Breast epithelium (tissue), 4 donors: ENCODE results near the gene GGT1. TPM values are rescaled to one million over a fixed set of nuclear protein-coding genes. Genes with fewer than 3 reads are reported as not detected.

Source experiments
- DNase-seq, 2 donors: peaks; one replicate each; pipeline ENCODE4 v3.0.0-alpha.2; 2019; ENCODE audit warnings: low spot score in 2 of 2
- H3K27ac ChIP-seq, 2 donors: fragments of 200-600 bp; sonication (generic) in 1 of 2; one replicate each; pipeline ENCODE4 v1.5.1; 2016 to 2019; ENCODE audit warnings: mild to moderate bottlenecking in 1 of 2
- H3K27me3 ChIP-seq, 2 donors: fragments of 200-600 bp; sonication (generic) in 1 of 2; one replicate each; pipeline versions ENCODE4 v1.5.1 to v1.6.0; 2017 to 2019; ENCODE audit warnings: control low read depth in 1 of 2, mild to moderate bottlenecking in 1 of 2
- H3K36me3 ChIP-seq: fragments of 200-600 bp; one replicate; pipeline ENCODE4 v1.5.1; 2019
- H3K4me1 ChIP-seq, 2 donors: fragments of 200-600 bp; sonication (generic); one replicate each; pipeline ENCODE4 v1.5.1; 2016 to 2019; ENCODE audit warnings: control low read depth in 1 of 2
- H3K4me3 ChIP-seq, 3 donors: fragments of 200-600 bp; sonication (generic); 1 replicate in 2 of 3; 2 replicates in 1 of 3; pipeline ENCODE4 v1.5.1; 2016 to 2019; ENCODE audit warnings: mild to moderate bottlenecking in 3 of 3, moderate library complexity in 2 of 3
- H3K9me3 ChIP-seq, 2 donors: fragments of 200-600 bp; sonication (generic) in 1 of 2; one replicate each; pipeline ENCODE4 v1.5.1; 2016 to 2019; ENCODE audit warnings: control low read depth in 1 of 2
- POLR2A ChIP-seq: fragments of 450-650 bp; IDR thresholded peaks from one replicate; pipeline ENCODE4 v1.6.1; 2016; ENCODE audit warnings: antibody characterized with exemption, mild to moderate bottlenecking, moderate library complexity
- POLR2AphosphoS5 ChIP-seq, 3 donors: sonication (generic); formaldehyde crosslinking; IDR thresholded peaks; one replicate each; pipeline ENCODE4 v1.6.1; 2017; ENCODE audit warnings: antibody characterized with exemption in 3 of 3
- intact Hi-C: fragments of 100-400 bp; cut with DNase I; formaldehyde crosslinking; loops from one replicate; pipeline ENCODE4 v1.15.1; 2023; ENCODE audit warnings: low total_unique reads
- total RNA-seq, 3 donors: library from RNA; depleted of rRNA; stranded (reverse); fragments of >200 nt; gene quantifications; one replicate each; pipeline ENCODE4 v1.1.0, GENCODE V29; 2016
- TF ChIP-seq, protein P1 (sequence below), 3 donors: fragments of 450-650 bp; IDR thresholded peaks; one replicate each; pipeline ENCODE4 v1.5.1; 2016 to 2017; ENCODE audit warnings: antibody characterized with exemption in 3 of 3, mild to moderate bottlenecking in 3 of 3, moderate library complexity in 3 of 3

GGT1 gene
- total RNA-seq, 3 donors from 2014 or later = 3.4 to 8.5 (median 4.6) TPM

DNA sequence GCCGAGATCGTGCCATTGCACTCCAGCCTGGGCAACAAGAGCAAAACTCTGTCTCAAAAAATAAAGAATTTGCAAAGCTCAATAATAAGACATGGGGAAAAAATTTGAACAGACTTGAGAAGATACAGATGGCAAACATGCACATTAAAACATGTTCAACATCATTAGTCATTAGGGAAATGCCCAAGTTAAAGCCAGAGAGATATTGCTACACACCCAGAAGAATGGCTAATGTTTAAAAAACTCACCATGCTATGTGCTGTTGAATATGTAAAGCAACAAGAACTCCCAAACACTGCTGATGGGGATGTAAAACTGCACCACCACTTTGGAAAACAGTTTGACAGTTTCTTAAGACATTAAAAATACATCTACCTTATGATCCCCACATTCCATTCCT, 22.7 kb upstream of the GGT1 start:
- Histone ChIP-seq H3K27me3 (no peaks in the 10 kb centered on the region), H3K36me3 (no peaks in the 10 kb centered on the region), H3K4me3 (no peak overlapping the region), H3K27ac (no peak overlapping the region), H3K9me3 (no peaks in the 10 kb centered on the region), H3K4me1 (peaks cover 0 to 7% of the 10 kb centered on the region in 2 donors)
- DNase-seq = no peak
- no peak for TF ChIP-seq POLR2A
- intact Hi-C loops = no loop called here

DNA sequence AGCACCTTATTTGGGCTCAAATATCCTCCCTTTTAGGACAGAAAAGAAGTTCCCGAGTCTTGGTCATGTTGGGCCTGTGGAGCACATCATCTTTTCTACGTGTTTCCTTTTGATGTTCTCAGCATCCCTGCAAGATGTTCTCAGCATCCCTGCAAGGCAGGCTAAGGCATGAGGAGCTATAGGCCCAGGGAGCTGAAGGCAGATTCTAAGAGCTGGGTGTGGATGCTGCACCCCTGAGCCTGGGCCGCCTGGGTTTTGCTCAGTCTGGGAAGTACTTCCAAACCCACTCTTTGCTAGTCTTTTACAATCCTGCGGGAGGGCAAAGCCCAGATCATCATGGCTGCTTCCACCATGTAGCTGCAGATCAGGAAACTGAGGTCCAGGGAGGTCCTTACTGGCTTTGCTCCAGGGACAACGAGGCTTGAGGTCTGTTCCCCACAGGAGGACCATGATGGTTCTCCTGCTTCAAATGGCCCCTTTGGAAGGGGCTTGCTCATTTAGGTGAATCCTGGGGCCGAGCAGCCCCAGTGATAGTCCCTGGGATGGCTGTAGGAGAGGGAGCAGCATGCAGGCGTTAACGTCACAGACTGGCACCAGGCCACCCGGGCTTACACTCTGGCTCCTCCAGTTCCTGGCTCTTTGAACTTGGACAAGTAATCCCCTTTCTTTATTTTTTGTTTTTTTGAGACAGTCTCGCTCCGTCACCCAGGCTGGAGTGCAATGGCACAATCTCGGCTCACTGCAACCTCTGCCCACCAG, 20.8 kb upstream of the GGT1 start:
- peaks cover 0 to 7% of the 10 kb centered on the region in 2 donors for H3K4me1 ChIP-seq
- H3K4me3 ChIP-seq = no peak overlapping the region
- no peak for TF ChIP-seq POLR2A
- no peak for TF ChIP-seq POLR2AphosphoS5 (IDR thresholded peaks at IDR 0.05)
- TF ChIP-seq, protein P1, sequence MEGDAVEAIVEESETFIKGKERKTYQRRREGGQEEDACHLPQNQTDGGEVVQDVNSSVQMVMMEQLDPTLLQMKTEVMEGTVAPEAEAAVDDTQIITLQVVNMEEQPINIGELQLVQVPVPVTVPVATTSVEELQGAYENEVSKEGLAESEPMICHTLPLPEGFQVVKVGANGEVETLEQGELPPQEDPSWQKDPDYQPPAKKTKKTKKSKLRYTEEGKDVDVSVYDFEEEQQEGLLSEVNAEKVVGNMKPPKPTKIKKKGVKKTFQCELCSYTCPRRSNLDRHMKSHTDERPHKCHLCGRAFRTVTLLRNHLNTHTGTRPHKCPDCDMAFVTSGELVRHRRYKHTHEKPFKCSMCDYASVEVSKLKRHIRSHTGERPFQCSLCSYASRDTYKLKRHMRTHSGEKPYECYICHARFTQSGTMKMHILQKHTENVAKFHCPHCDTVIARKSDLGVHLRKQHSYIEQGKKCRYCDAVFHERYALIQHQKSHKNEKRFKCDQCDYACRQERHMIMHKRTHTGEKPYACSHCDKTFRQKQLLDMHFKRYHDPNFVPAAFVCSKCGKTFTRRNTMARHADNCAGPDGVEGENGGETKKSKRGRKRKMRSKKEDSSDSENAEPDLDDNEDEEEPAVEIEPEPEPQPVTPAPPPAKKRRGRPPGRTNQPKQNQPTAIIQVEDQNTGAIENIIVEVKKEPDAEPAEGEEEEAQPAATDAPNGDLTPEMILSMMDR (IDR thresholded peaks at IDR 0.05) = no peak
- no peaks in the 10 kb centered on the region for H3K9me3 ChIP-seq
- no peaks in the 10 kb centered on the region for H3K36me3 ChIP-seq
- DNase-seq = no peak
- H3K27me3 ChIP-seq = no peaks in the 10 kb centered on the region
- no peak overlapping the region for H3K27ac ChIP-seq
- intact Hi-C loops = no loop called here

DNA sequence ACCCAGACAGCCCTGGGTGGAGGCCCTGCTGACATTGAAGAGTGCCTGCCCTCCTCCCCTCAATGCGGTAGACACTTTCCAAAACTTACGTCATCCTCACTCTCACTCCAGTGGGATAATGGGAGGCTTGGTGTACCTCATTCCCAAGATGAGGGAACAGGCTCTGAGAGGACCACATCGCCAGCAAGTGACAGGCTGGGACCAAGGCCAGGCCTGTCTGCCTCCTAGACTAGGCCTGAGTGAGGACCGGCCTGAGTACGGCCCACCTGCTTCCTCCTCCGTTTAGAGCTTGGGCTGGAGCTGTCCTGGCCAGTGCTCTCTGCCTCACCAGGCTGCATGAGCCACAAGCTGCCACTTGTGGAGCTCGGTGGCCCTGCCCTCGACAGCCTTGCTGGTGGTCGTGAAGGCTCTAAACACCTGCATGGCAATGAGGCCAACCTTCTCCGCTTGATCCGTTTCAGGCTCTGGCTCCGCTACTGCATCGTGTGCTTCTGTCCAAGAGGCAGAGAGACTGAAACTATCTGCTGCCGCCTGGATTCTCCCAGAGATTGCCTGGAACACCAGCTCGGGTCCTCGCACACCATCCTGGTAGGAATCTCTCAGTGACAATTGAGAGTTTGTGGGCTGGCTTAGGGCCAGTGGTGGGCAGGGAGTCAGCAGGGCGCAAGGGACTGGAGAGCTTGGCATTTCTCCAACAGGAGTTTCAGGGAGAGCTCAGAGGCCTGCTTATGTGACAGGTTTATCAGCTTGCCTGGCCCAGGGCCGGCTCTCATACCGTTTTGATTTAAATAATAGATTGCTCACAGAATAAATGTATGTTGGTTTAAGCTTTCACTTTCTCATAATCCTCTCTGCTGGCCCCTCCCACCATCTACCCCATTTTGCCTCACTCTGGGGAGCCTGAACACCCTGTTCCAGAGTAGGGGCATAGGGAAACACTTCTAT, 19.5 kb upstream of the GGT1 start:
- TF ChIP-seq POLR2A (no peak), POLR2AphosphoS5 (IDR thresholded peaks at IDR 0.05) (no peak)
- TF ChIP-seq, protein P1 (IDR thresholded peaks at IDR 0.05) = no peak
- H3K27me3 ChIP-seq = no peaks in the 10 kb centered on the region
- intact Hi-C loops = no loop called here
- peak overlapping the region in 1 of 3 donors; percentile 36 for H3K4me3 ChIP-seq
- DNase-seq = no peak
- H3K36me3 ChIP-seq = no peaks in the 10 kb centered on the region
- peak overlapping the region; percentile 73 to 79 for H3K27ac ChIP-seq
- H3K4me1 ChIP-seq = peaks cover 0 to 13% of the 10 kb centered on the region in 2 donors
- H3K9me3 ChIP-seq = no peaks in the 10 kb centered on the region

DNA sequence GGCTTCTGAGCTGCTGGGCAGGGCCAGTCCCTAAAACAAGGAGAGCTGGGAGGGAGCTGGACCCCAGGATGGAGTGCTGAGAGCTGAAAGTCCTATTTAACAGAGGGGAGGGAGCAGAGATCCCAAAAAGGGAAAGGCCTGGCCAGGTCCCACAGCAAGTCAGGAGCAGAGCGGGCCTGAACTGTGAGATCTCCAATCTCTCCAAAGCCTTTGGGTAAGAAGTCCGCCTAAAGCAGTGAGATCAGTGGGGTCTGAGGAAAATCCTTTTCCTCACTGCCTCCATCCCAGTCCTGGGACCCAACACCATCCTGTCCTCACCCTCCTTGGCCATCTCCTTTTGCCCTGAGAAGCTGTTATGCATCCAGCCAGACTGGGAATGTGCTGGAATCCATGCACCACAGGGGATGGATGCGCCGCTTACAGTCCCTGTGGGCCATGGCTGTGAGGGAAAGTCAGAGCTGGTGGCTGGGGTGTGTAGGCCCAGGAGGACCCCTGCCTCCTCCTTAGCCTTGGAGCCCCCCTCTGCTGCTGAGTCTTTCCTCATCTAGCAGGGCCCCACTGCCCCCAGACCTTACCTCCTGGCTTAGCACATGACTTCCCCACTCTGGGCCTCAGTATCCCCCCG, 18.7 kb upstream of the GGT1 start:
- peaks cover 7 to 21% of the 10 kb centered on the region in 2 donors for H3K4me1 ChIP-seq
- no peaks in the 10 kb centered on the region for H3K9me3 ChIP-seq
- intact Hi-C loops = no loop called here
- no peak for DNase-seq
- H3K27ac ChIP-seq = peak overlapping the region; percentile 73 to 79
- no peaks in the 10 kb centered on the region for H3K36me3 ChIP-seq
- H3K4me3 ChIP-seq = no peak overlapping the region
- no peaks in the 10 kb centered on the region for H3K27me3 ChIP-seq
- TF ChIP-seq POLR2AphosphoS5 (IDR thresholded peaks at IDR 0.05) (no peak), POLR2A (no peak)
- TF ChIP-seq, protein P1 (IDR thresholded peaks at IDR 0.05) = no peak

DNA sequence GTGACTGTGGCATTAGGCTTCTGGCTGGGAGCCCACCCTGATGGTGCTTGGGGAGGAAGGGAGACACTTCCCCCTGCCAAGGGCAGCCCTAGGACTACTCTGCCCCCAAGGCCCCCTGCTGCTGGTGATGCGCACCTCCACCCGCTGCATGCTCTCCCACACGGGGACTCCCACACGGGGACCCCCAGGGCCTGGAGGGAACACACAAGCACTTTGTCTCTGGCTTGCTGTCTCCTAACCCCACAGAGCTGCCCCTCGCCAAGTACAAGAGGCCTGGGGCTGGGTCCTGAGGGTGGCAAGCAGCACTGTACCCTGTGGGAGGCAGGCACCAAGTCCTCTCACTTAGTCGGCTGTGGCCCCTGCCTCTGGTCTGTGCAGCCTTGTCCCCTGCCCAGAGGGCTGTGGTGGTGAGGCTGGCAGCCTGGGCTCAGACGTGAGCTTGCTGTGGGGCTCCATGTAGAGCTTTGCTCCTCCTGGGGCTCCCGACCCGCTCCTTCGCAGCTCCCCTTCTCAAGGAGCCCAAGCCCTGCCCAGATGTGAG, 18.1 kb upstream of the GGT1 start:
- no peak for TF ChIP-seq POLR2A
- TF ChIP-seq POLR2AphosphoS5 (IDR thresholded peaks at IDR 0.05) = no peak
- TF ChIP-seq, protein P1 (IDR thresholded peaks at IDR 0.05) = no peak
- DNase-seq = no peak
- Histone ChIP-seq H3K9me3 (no peaks in the 10 kb centered on the region), H3K36me3 (no peaks in the 10 kb centered on the region), H3K27ac (peak overlapping the region in 1 of 2 donors; percentile 79), H3K4me1 (peaks cover 7 to 28% of the 10 kb centered on the region in 2 donors), H3K4me3 (no peak overlapping the region), H3K27me3 (no peaks in the 10 kb centered on the region)
- intact Hi-C loops = no loop called here
